Endodermal cell (in vitro differentiated cells): ENCODE results near the gene VPS26C. TPM values are rescaled to one million over a fixed set of nuclear protein-coding genes. Genes with fewer than 3 reads are reported as not detected.
"Not testable (repeated sequence)": the region's sequence is repeated elsewhere in the genome, so short reads cannot be mapped to it uniquely, and the experiment has no call there.

Experiments
- DNase-seq: peaks from one replicate; pipeline ENCODE4 v3.0.0-alpha.2; 2017
- H3K27ac ChIP-seq: 2 replicates; pipeline ENCODE4 v1.5.1; 2013; ENCODE audit warnings: mild to moderate bottlenecking, low read depth, low read length, moderate library complexity
- H3K27me3 ChIP-seq: 2 replicates; pipeline ENCODE4 v1.6.1; 2013; ENCODE audit warnings: mild to moderate bottlenecking, low read length, moderate library complexity; ENCODE audit not compliant: insufficient read depth, control insufficient read depth, poor library complexity, severe bottlenecking
- H3K36me3 ChIP-seq: 2 replicates; pipeline ENCODE4 v1.7.0; 2013; ENCODE audit warnings: mild to moderate bottlenecking, low read length, moderate library complexity; ENCODE audit not compliant: control insufficient read depth, insufficient read depth
- H3K4me1 ChIP-seq: one replicate; pipeline ENCODE4 v1.7.0; 2013; ENCODE audit warnings: low read length; ENCODE audit not compliant: control insufficient read depth, insufficient read depth
- H3K4me3 ChIP-seq: 2 replicates; pipeline ENCODE4 v1.5.1; 2013; ENCODE audit warnings: mild to moderate bottlenecking, low read length, moderate library complexity
- H3K9ac ChIP-seq: 2 replicates; pipeline ENCODE4 v1.6.1; 2013; ENCODE audit warnings: mild to moderate bottlenecking, low read length, moderate library complexity; ENCODE audit not compliant: poor library complexity, severe bottlenecking; ENCODE audit errors: extremely low read depth
- H3K9me3 ChIP-seq: 2 replicates; pipeline ENCODE4 v1.6.1; 2013; ENCODE audit warnings: mild to moderate bottlenecking, low read length, moderate library complexity; ENCODE audit not compliant: control insufficient read depth
- H3K27ac Mint-ChIP-seq: 2 replicates; pipeline ENCODE4 v1.8.0; 2020; ENCODE audit warnings: mixed read lengths
- H3K27me3 Mint-ChIP-seq: 2 replicates; pipeline ENCODE4 v1.8.0; 2021; ENCODE audit warnings: mild to moderate bottlenecking, mixed read lengths; ENCODE audit not compliant: insufficient read depth
- H3K36me3 Mint-ChIP-seq: 2 replicates; pipeline ENCODE4 v1.8.0; 2020; ENCODE audit warnings: low read depth, mixed read lengths
- H3K4me1 Mint-ChIP-seq: 2 replicates; pipeline ENCODE4 v1.8.0; 2020; ENCODE audit warnings: mixed read lengths
- H3K4me3 Mint-ChIP-seq: 2 replicates; pipeline ENCODE4 v1.8.0; 2020; ENCODE audit warnings: mild to moderate bottlenecking, moderate library complexity, mixed read lengths
- H3K9me3 Mint-ChIP-seq: 2 replicates; pipeline ENCODE4 v1.8.0; 2020; ENCODE audit warnings: mild to moderate bottlenecking, mixed read lengths
- CTCF ChIP-seq: fragments of 200-600 bp; sonication (generic); conservative IDR thresholded peaks from 2 replicates; pipeline ENCODE4 v1.5.0; 2021; ENCODE audit warnings: antibody characterized with exemption, mild to moderate bottlenecking
- whole genome bisulfite sequencing, 2 experiments: methylation state at CpG; one replicate each; pipeline versions ENCODE4 v1.1.5 to v1.1.7; 2013; ENCODE audit warnings: missing lambda C conversion rate in 2 of 2, mixed read lengths in 1 of 2; ENCODE audit not compliant: insufficient coverage in 1 of 2, insufficient read length in 1 of 2; 5-methylcytosine and 5-hydroxymethylcytosine counted together
- long read RNA-seq, 4 experiments: library from polyadenylated mRNA in 2 of 4; library from RNA in 1 of 4; library from capped mRNA in 1 of 4; stranded (forward) in 3 of 4; unstranded in 1 of 4; transcript quantifications; one replicate each; pipeline ENCODE4 v2.0.0, GENCODE V29; 2020 to 2021; ENCODE audit warnings: inconsistent platforms in 1 of 4
- polyA plus RNA-seq, 2 experiments: library from polyadenylated mRNA; stranded (reverse); fragments of 50-300 nt; gene quantifications; one replicate each; pipeline ENCODE4 v1.2.3, GENCODE V29; 2013
- total RNA-seq, 2 donors: library from RNA; stranded (reverse); fragmentation: NEBNext Ultra II Directional in 1 of 2; extraction: Animal tissue kit (Norgen Biotek cat#: 25700) in 1 of 2; gene quantifications; 2 replicates in 1 of 2; 3 replicates in 1 of 2; pipeline ENCODE4 v1.2.1, GENCODE V29; 2021

Gene VPS26C
- 10 to 100 TPM; 37.1 to 61.0 TPM for total RNA-seq
- 36.9 TPM for polyA plus RNA-seq (2013, experiment 1 of 2)
- polyA plus RNA-seq (2013, experiment 2 of 2) = 35.9 TPM
- long read RNA-seq, experiment 1, partial matches to known transcripts = 0 of 13 reads
- long read RNA-seq, experiment 1, other reads (novel, unspliced or antisense) = 8 of 13 reads
- long read RNA-seq, experiment 2, transcript VPS26C-201 (8 exons, 3,256 nt) = major isoform, 73 of 107 reads
- long read RNA-seq, experiment 2, partial matches to known transcripts = 5 of 107 reads
- long read RNA-seq, experiment 2, other reads (novel, unspliced or antisense) = 22 of 107 reads
- long read RNA-seq, experiment 3, transcript VPS26C-204 (5 exons, 821 nt) = minor isoform, 5 of 159 reads
- long read RNA-seq, experiment 3, transcript VPS26C-201 (8 exons, 3,256 nt) = major isoform, 121 of 159 reads
- long read RNA-seq, experiment 3, partial matches to known transcripts = 3 of 159 reads
- long read RNA-seq, experiment 3, other reads (novel, unspliced or antisense) = 23 of 159 reads
- long read RNA-seq, experiment 4, transcript VPS26C-213 (2 exons, 959 nt) = major isoform, 5 of 26 reads
- long read RNA-seq, experiment 4, partial matches to known transcripts = 3 of 26 reads
- long read RNA-seq, experiment 4, other reads (novel, unspliced or antisense) = 12 of 26 reads

GRCh38 chr21:37267269-37268185, at the start of gene VPS26C:
Gene VPS26C, minus strand, starts transcription at chr21:37267334. Its CDS starts 40 bp downstream, at chr21:37267294.
- Histone ChIP-seq H3K4me1 (peaks cover 3% of the 10 kb centered on the region), H3K4me3 (peak within 1 kb of the TSS; percentile 89), H3K27me3 (no peaks in the 10 kb centered on the region), H3K9ac (peak within 1 kb of the TSS; percentile 83), H3K9me3 (no peaks in the 10 kb centered on the region), H3K36me3 (no peaks in the 10 kb centered on the region), H3K27ac (peak within 1 kb of the TSS; percentile 98)
- Mint-ChIP-seq H3K4me3 (peak within 1 kb of the TSS; percentile 81), H3K4me1 (peaks cover 7% of the 10 kb centered on the region), H3K27me3 (no peaks in the 10 kb centered on the region), H3K9me3 (no peaks in the 10 kb centered on the region), H3K36me3 (no peaks in the 10 kb centered on the region), H3K27ac (peak within 1 kb of the TSS; percentile 99)
- WGBS, 2 experiments = 0 to 1% methylated on average over 28 to 86 of the region's 86 CpGs
- no peak for TF ChIP-seq CTCF
- peak; percentile 99 for DNase-seq

- not testable (repeated sequence) for DNase-seq, H3K4me3 Mint-ChIP-seq, H3K27me3 ChIP-seq, H3K27ac ChIP-seq, H3K4me3 ChIP-seq, H3K9ac ChIP-seq, H3K9me3 ChIP-seq, H3K27me3 Mint-ChIP-seq, H3K36me3 Mint-ChIP-seq, H3K4me1 ChIP-seq, H3K36me3 ChIP-seq, H3K4me1 Mint-ChIP-seq, H3K27ac Mint-ChIP-seq
- WGBS, 2 experiments = 92% methylated on average over 1 of the region's 2 CpGs; no CpG with 5 or more reads in 1 of the 2 experiments
- H3K9me3 Mint-ChIP-seq = peaks cover 42% of the 10 kb centered on the region
Observed at GRCh38 chr21:37316072-37316471, 48.9 kb upstream of the VPS26C start.

- peaks cover 1% of the 10 kb centered on the region for H3K4me1 Mint-ChIP-seq
- H3K27me3 ChIP-seq = no peaks in the 10 kb centered on the region
- H3K9me3 ChIP-seq = no peaks in the 10 kb centered on the region
- no peak for TF ChIP-seq CTCF
- no peaks in the 10 kb centered on the region for H3K36me3 ChIP-seq
- H3K9me3 Mint-ChIP-seq = peaks cover 5% of the 10 kb centered on the region
- no peaks in the 10 kb centered on the region for H3K4me1 ChIP-seq
- H3K27ac ChIP-seq = no peak overlapping the region
- H3K4me3 Mint-ChIP-seq = no peak overlapping the region
- 88 to 95% methylated on average over 3 to 4 of the region's 4 CpGs for WGBS, 2 experiments
- no peaks in the 10 kb centered on the region for H3K36me3 Mint-ChIP-seq
- H3K4me3 ChIP-seq = no peak overlapping the region
- no peak for DNase-seq
- no peak overlapping the region for H3K9ac ChIP-seq
- H3K27me3 Mint-ChIP-seq = no peaks in the 10 kb centered on the region
- H3K27ac Mint-ChIP-seq = no peak overlapping the region
Observed at GRCh38 chr21:37300114-37300751, 33.1 kb upstream of the VPS26C start.
